Tibial artery (tissue), 4 donors: ENCODE measurements around the gene VIPR1.
A peak's percentile ranks its signal among the peaks of the same experiment; 100 is the strongest.

Source experiments
- DNase-seq, 2 donors: peaks; one replicate each; pipeline ENCODE4 v3.0.0-alpha.2; 2019
- H3K27ac ChIP-seq, 2 donors: fragments of 200-600 bp; sonication (generic) in 1 of 2; 1 replicate in 1 of 2; 2 replicates in 1 of 2; pipeline ENCODE4 v1.5.1; 2018 to 2019; ENCODE audit warnings: mild to moderate bottlenecking in 1 of 2
- H3K27me3 ChIP-seq, 2 donors: fragments of 200-600 bp; sonication (generic) in 1 of 2; one replicate each; pipeline versions ENCODE4 v1.5.1 to v1.6.0; 2016 to 2019
- H3K36me3 ChIP-seq, 3 donors: fragments of 200-600 bp; sonication (generic) in 2 of 3; one replicate each; pipeline ENCODE4 v1.5.1; 2016 to 2019; ENCODE audit warnings: mild to moderate bottlenecking in 2 of 3
- H3K4me1 ChIP-seq, 4 donors: fragments of 200-600 bp; sonication (generic) in 2 of 4; 1 replicate in 3 of 4; 2 replicates in 1 of 4; pipeline ENCODE4 v1.5.1; 2016 to 2019
- H3K4me3 ChIP-seq, 2 donors: fragments of 200-600 bp; sonication (generic) in 1 of 2; 1 replicate in 1 of 2; 2 replicates in 1 of 2; pipeline ENCODE4 v1.5.1; 2018 to 2019; ENCODE audit warnings: mild to moderate bottlenecking in 2 of 2
- H3K9me3 ChIP-seq, 3 donors: fragments of 200-600 bp; sonication (generic) in 1 of 3; one replicate each; pipeline ENCODE4 v1.5.1; 2016 to 2019
- CTCF ChIP-seq, 2 experiments: fragments of 200-600 bp in 1 of 2; fragments of 450-650 bp in 1 of 2; IDR thresholded peaks; one replicate each; pipeline ENCODE4 v1.5.1; 2017 to 2019; ENCODE audit warnings: antibody characterized with exemption in 2 of 2, mild to moderate bottlenecking in 1 of 2, moderate library complexity in 1 of 2
- intact Hi-C: fragments of 100-400 bp; cut with DNase I; formaldehyde crosslinking; loops from one replicate; pipeline ENCODE4 v1.15.0; 2023; ENCODE audit warnings: low total_unique reads

The VIPR1 gene

GRCh38 chr3:42500091-42500490 is 2.4 kb upstream of the VIPR1 start:
- TF ChIP-seq CTCF (IDR thresholded peaks at IDR 0.05) = no peak
- H3K4me3 ChIP-seq = no peak overlapping the region
- peak in 1 of 2 donors; percentile 37 for DNase-seq
- no peak overlapping the region for H3K27ac ChIP-seq
- intact Hi-C loops = loop anchor here (5.0 kb wide), 2 partner anchors 47 to 252 kb away; no protein-coding TSS in a partner anchor
- H3K27me3 ChIP-seq = no peaks in the 10 kb centered on the region
- no peaks in the 10 kb centered on the region for H3K36me3 ChIP-seq
- H3K4me1 ChIP-seq = peaks cover 0 to 29% (median 20%) of the 10 kb centered on the region in 4 donors
- H3K9me3 ChIP-seq = no peaks in the 10 kb centered on the region

GRCh38 chr3:42500909-42501308 is 1.5 kb upstream of the VIPR1 start:
- Histone ChIP-seq H3K27me3 (no peaks in the 10 kb centered on the region), H3K9me3 (no peaks in the 10 kb centered on the region), H3K4me3 (peak overlapping the region in 1 of 2 donors; percentile 68), H3K27ac (no peak overlapping the region), H3K36me3 (no peaks in the 10 kb centered on the region), H3K4me1 (peaks cover 0 to 29% (median 20%) of the 10 kb centered on the region in 4 donors)
- intact Hi-C loops = loop anchor here (5.0 kb wide), 2 partner anchors 46 to 251 kb away; no protein-coding TSS in a partner anchor
- TF ChIP-seq CTCF (IDR thresholded peaks at IDR 0.05) = no peak
- DNase-seq = peak; percentile 11 to 44

- peak overlapping the region; percentile 51 to 68 for H3K4me3 ChIP-seq
- TF ChIP-seq CTCF (IDR thresholded peaks at IDR 0.05) = no peak
- no peaks in the 10 kb centered on the region for H3K9me3 ChIP-seq
- DNase-seq = no peak
- H3K27me3 ChIP-seq = no peaks in the 10 kb centered on the region
- H3K27ac ChIP-seq = peak overlapping the region; percentile 59 to 79
- H3K4me1 ChIP-seq = peaks cover 0 to 29% (median 20%) of the 10 kb centered on the region in 4 donors
- intact Hi-C loops = loop anchor here (5.0 kb wide), 2 partner anchors 46 to 251 kb away; no protein-coding TSS in a partner anchor
- H3K36me3 ChIP-seq = no peaks in the 10 kb centered on the region
Measured at GRCh38 chr3:42501321-42501680, 1.1 kb upstream of the VIPR1 start.

- peak overlapping the region; percentile 51 to 68 for H3K4me3 ChIP-seq
- H3K4me1 ChIP-seq = peaks cover 0 to 26% (median 20%) of the 10 kb centered on the region in 4 donors
- H3K36me3 ChIP-seq = no peaks in the 10 kb centered on the region
- no peaks in the 10 kb centered on the region for H3K27me3 ChIP-seq
- H3K9me3 ChIP-seq = no peaks in the 10 kb centered on the region
- intact Hi-C loops = loop anchor here (5.0 kb wide), 2 partner anchors 45 to 250 kb away; no protein-coding TSS in a partner anchor
- H3K27ac ChIP-seq = peak overlapping the region; percentile 59 to 79
- peak; percentile 63 to 82 for DNase-seq
- peak; percentile 63 to 81 for TF ChIP-seq CTCF (IDR thresholded peaks at IDR 0.05)
Measured at GRCh38 chr3:42501681-42502428, 588 bp upstream of the VIPR1 start.

- H3K27ac ChIP-seq = peak overlapping the region; percentile 59 to 79
- intact Hi-C loops = loop anchor here (5.0 kb wide), 2 partner anchors 44 to 249 kb away; no protein-coding TSS in a partner anchor
- H3K9me3 ChIP-seq = no peaks in the 10 kb centered on the region
- peak overlapping the region; percentile 51 to 68 for H3K4me3 ChIP-seq
- peak in 1 of 2 donors; percentile 19 for DNase-seq
- H3K27me3 ChIP-seq = no peaks in the 10 kb centered on the region
- H3K36me3 ChIP-seq = no peaks in the 10 kb centered on the region
- TF ChIP-seq CTCF (IDR thresholded peaks at IDR 0.05) = no peak
- peaks cover 0 to 28% (median 20%) of the 10 kb centered on the region in 4 donors for H3K4me1 ChIP-seq
Measured at GRCh38 chr3:42503251-42503924, 945 bp downstream of the VIPR1 start.
